ENCODE measurements around the gene HOGA1.

Gene HOGA1

DNA sequence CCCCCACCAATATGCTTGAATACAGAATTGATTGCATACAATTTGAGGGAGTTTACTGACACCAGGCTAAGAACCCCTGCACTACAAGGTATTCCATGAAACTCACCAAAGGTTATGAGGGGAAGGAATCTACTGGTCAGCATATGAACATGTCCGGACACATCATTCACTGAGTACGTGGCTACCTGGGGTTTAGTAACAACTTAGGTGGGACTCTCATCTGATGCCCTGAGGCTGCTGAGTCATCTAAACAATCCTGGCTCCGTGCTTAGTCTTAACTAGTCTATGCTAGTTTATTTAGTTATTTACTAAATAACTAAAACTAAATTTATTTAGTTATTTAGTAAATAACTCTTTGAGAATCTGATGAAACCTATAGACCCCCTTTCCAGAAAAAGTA lies 67.6 kb downstream of the HOGA1 start:
- Histone ChIP-seq H3K4me3 (replicated peaks; ENCODE audit: insufficient read depth, low read length) (no peak overlapping the region), H3K27ac (replicated peaks) (no peak overlapping the region), H3K27me3 (ENCODE audit: insufficient read depth, poor library complexity, severe bottlenecking) (no peaks in the 10 kb centered on the region)
- no peak for DNase-seq (ENCODE audit: low read depth in 1 of 2, low spot score in 1 of 2)
- no peak for TF ChIP-seq SPI1 (IDR thresholded peaks at IDR 0.05; ENCODE audit: borderline replicate concordance, low read depth)
- TF ChIP-seq, protein P1, sequence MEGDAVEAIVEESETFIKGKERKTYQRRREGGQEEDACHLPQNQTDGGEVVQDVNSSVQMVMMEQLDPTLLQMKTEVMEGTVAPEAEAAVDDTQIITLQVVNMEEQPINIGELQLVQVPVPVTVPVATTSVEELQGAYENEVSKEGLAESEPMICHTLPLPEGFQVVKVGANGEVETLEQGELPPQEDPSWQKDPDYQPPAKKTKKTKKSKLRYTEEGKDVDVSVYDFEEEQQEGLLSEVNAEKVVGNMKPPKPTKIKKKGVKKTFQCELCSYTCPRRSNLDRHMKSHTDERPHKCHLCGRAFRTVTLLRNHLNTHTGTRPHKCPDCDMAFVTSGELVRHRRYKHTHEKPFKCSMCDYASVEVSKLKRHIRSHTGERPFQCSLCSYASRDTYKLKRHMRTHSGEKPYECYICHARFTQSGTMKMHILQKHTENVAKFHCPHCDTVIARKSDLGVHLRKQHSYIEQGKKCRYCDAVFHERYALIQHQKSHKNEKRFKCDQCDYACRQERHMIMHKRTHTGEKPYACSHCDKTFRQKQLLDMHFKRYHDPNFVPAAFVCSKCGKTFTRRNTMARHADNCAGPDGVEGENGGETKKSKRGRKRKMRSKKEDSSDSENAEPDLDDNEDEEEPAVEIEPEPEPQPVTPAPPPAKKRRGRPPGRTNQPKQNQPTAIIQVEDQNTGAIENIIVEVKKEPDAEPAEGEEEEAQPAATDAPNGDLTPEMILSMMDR (IDR thresholded peaks at IDR 0.05; ENCODE audit: insufficient read depth, low read length): no peak
- TF ChIP-seq POLR2AphosphoS5 (IDR thresholded peaks at IDR 0.05; ENCODE audit: low read depth): no peak
- TF ChIP-seq GABPA (IDR thresholded peaks at IDR 0.05; ENCODE audit: low read depth): no peak
- TF ChIP-seq, protein P2, sequence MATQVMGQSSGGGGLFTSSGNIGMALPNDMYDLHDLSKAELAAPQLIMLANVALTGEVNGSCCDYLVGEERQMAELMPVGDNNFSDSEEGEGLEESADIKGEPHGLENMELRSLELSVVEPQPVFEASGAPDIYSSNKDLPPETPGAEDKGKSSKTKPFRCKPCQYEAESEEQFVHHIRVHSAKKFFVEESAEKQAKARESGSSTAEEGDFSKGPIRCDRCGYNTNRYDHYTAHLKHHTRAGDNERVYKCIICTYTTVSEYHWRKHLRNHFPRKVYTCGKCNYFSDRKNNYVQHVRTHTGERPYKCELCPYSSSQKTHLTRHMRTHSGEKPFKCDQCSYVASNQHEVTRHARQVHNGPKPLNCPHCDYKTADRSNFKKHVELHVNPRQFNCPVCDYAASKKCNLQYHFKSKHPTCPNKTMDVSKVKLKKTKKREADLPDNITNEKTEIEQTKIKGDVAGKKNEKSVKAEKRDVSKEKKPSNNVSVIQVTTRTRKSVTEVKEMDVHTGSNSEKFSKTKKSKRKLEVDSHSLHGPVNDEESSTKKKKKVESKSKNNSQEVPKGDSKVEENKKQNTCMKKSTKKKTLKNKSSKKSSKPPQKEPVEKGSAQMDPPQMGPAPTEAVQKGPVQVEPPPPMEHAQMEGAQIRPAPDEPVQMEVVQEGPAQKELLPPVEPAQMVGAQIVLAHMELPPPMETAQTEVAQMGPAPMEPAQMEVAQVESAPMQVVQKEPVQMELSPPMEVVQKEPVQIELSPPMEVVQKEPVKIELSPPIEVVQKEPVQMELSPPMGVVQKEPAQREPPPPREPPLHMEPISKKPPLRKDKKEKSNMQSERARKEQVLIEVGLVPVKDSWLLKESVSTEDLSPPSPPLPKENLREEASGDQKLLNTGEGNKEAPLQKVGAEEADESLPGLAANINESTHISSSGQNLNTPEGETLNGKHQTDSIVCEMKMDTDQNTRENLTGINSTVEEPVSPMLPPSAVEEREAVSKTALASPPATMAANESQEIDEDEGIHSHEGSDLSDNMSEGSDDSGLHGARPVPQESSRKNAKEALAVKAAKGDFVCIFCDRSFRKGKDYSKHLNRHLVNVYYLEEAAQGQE (IDR thresholded peaks at IDR 0.05; ENCODE audit: insufficient replicate concordance, low read depth): no peak

DNA sequence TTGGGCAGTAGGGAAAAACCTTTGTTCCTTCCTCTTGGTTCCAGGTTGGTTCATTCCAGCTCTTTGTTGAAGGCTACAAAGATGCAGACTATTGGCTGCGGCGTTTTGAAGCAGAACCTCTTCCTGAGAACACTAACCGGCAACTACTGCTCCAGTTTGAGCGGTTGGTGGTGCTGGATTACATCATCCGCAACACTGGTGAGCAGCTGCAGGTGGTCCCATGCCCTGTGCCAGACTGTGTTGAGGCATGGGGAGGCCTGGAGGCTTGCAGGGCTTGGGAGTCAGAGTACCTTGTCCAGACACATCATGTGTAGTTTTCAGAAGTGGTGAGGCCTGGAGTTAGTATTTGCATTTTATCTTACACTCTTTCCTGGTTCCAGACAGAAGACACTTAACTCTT lies 72.6 kb downstream of the HOGA1 start:
- no peaks in the 10 kb centered on the region for H3K27me3 ChIP-seq (ENCODE audit: insufficient read depth, poor library complexity, severe bottlenecking)
- peak overlapping the region; percentile 71 for H3K27ac ChIP-seq (replicated peaks)
- peak; percentile 38 to 74 for DNase-seq (ENCODE audit: low read depth in 1 of 2, low spot score in 1 of 2)
- H3K4me3 ChIP-seq (replicated peaks; ENCODE audit: insufficient read depth, low read length): no peak overlapping the region
- no peak for TF ChIP-seq GABPA (IDR thresholded peaks at IDR 0.05; ENCODE audit: low read depth)
- TF ChIP-seq POLR2AphosphoS5 (IDR thresholded peaks at IDR 0.05; ENCODE audit: low read depth): peak; percentile 74
- TF ChIP-seq, protein P2 (IDR thresholded peaks at IDR 0.05; ENCODE audit: insufficient replicate concordance, low read depth): no peak
- no peak for TF ChIP-seq SPI1 (IDR thresholded peaks at IDR 0.05; ENCODE audit: borderline replicate concordance, low read depth)
- TF ChIP-seq, protein P1 (IDR thresholded peaks at IDR 0.05; ENCODE audit: insufficient read depth, low read length): no peak

DNA sequence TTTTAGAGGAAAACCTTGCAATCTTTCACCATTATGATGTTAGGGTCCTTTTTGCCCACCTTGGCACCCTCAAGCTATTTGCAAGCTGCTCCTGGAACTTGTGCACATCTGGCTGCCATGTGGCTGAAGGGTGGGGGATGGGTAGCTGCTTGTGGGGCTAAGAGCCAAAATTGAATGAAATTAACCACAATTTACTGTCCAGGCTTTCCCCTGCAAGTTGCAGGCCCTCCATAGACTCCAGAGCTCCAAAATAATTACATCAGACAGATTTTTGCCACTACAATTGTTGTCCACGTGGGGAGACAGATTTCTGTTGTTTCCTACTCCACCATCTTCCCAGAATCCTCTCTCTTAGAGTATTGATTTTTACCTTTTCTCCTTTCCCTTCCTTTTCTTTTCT lies 75.4 kb downstream of the HOGA1 start:
- Histone ChIP-seq H3K27me3 (ENCODE audit: insufficient read depth, poor library complexity, severe bottlenecking) (no peaks in the 10 kb centered on the region), H3K4me3 (replicated peaks; ENCODE audit: insufficient read depth, low read length) (no peak overlapping the region), H3K27ac (replicated peaks) (peak overlapping the region; percentile 30)
- TF ChIP-seq POLR2AphosphoS5 (IDR thresholded peaks at IDR 0.05; ENCODE audit: low read depth): no peak
- TF ChIP-seq GABPA (IDR thresholded peaks at IDR 0.05; ENCODE audit: low read depth): no peak
- TF ChIP-seq, protein P1 (IDR thresholded peaks at IDR 0.05; ENCODE audit: insufficient read depth, low read length): no peak
- TF ChIP-seq SPI1 (IDR thresholded peaks at IDR 0.05; ENCODE audit: borderline replicate concordance, low read depth): no peak
- TF ChIP-seq, protein P2 (IDR thresholded peaks at IDR 0.05; ENCODE audit: insufficient replicate concordance, low read depth): no peak
- DNase-seq (ENCODE audit: low read depth in 1 of 2, low spot score in 1 of 2): no peak

All from HL-60 (cell line).